Stimulated activated CD8-positive, alpha-beta memory T cell treated with anti-CD3 and anti-CD28 coated beads, Interleukin-7, amount 100 ng/mL, for 4 hours (primary cell): ENCODE results near the gene TLX1.
A peak's percentile ranks its signal among the peaks of the same experiment; 100 is the strongest.
"Not testable (repeated sequence)": the region's sequence is repeated elsewhere in the genome, so short reads cannot be mapped to it uniquely, and the experiment has no call there.

Experiments used
- DNase-seq, 2 donors: peaks; one replicate each; pipeline ENCODE4 v3.0.0-alpha.2; 2020; ENCODE audit warnings: low read depth in 2 of 2

Gene TLX1

DNA sequence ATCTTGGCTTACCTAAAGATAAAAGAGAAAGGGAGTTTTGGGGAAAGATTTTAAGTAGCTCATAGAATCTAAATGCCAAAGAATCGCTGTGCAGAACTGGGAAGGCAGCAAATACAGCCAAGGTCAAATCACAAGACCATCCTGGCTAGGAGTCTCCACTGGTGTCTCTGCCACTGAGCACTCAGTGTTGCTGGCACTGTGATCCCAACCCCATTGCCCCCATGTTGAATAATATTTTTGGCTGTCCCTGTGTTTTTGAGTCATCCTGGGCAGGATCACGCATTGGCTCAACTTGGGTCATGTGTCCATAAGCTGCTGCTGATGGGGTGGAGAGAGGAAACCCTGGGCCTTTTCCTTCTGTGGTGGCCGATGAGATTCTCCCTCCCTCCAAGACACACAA is 21.2 kb downstream of the TLX1 start:
- DNase-seq = no peak

GRCh38 chr10:101154506-101154905 is 23.4 kb downstream of the TLX1 start:
- not testable (repeated sequence) for DNase-seq

DNA sequence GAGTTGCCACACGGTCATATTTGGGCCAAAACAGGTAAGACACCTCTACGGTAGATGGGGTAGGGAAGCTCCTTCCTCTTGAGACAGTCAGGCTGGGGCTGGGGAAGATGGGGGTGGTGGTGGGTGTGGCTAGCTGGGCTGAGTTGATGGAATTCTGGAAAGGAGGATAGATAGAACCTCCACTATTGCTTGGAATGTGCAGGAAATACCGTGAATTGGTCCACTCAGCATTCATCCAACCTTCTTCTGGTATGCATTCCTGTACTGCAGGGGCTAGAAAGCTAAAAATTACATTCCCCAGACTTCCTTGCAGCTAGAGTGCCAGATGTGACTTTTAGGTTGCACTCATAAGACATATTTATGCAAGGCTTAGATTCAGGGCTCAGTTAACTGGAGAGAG is 24.8 kb downstream of the TLX1 start:
- no peak for DNase-seq

DNA sequence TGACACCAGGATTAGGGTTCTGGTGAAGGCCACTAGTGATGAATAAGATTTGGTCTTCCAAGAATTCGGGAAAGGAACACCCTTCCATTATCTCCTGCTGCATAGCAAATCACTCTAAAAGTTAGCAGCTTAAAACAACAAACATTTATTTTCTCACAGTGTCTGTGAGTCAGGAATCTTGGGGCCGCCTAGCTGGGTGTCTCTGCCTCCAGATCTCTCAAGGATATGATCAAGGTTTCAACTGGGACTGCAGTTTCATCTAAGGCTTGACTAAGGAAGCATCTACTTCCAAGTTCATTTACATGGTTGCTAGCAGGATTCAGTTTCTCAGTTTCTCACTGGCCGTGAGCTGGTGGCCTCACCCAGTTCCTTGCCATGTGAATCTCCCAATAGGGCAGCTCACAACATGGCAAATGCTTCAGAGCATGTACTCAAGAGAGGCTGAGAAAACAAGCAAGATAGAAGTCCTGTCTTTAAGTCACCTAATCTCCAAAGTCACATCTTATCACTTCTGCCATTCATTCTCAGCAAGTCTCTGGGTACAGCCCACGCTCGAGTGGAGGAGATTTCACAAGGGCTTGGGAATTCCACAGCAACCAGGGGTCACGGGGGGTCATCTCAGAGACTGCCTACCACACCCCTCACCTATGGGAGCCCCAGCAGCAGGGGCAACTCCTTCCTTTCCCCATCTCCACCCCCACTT is 26.8 kb downstream of the TLX1 start:
- DNase-seq = no peak

DNA sequence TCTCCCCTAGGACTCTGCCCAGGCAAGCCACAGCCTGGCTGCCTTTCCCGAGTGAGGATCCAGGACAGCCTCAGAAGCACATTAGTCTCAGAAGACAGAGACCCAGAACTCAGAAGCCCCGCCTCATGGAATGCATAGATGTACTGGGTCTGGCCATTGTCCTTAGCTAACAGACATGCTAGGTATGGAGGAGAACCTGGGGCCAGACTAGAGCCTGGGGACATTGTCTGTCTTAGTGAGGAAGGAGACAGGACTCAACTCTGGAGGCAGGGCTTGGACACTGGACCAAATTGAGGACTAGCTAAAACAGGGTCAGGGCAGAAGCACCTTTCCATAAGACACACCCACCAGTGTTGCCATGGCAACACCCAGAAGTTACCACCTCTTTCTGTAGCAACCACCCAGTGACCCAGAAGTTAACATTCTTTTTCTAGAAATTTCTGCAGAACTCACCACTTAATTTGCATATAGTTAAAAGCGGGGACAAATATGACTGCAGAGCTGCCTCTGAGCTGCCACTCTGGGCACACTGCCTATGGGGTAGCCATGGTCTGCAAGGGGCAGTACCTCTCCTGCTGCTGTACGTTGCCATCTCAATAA is 27.5 kb downstream of the TLX1 start:
- DNase-seq = no peak

DNA sequence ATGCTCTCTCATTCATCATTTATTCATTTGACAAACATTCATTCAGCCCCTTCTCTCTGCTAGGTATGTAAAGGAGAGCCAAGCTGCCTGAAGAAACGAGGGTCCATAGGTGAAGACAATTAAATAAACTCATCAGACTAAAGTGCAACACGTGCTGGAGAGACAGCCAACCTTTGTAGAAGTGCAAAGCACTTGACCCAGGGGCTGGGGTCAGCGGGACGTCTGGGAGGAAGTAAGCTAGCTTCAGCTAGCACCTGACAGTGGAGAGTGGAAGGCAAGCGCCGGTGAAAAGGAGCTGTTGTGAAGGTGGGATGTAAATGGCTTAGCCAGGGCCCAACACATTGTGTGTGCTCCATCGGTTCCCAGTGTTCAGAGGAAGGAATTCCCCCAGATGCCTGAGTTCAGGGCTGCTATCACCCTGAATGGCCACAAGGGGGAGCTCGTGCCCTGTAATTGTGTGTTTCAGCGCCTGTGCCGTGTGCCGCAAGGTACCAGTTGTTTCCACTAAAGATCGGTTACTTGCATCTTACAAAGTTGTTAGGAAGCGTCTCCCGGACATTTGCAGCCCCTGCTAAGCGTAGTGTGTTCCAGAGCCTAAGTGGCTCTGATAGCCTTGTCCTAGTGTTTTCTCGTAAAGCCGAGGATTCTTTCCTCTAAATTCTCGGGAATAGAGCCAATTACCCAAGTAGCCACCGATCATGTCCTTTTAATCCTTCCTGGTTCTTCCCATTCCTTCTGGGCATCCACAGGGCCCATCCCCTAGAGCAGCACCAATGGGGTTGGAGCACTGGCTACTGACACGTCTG is 30.6 kb downstream of the TLX1 start:
- peak; percentile 50 to 51 for DNase-seq

- no peak for DNase-seq
Observed at GRCh38 chr10:101162677-101163076, 31.6 kb downstream of the TLX1 start.

GRCh38 chr10:101164020-101164419 is 32.9 kb downstream of the TLX1 start:
- no peak for DNase-seq

GRCh38 chr10:101165736-101166135 is 34.6 kb downstream of the TLX1 start:
- no peak for DNase-seq

DNA sequence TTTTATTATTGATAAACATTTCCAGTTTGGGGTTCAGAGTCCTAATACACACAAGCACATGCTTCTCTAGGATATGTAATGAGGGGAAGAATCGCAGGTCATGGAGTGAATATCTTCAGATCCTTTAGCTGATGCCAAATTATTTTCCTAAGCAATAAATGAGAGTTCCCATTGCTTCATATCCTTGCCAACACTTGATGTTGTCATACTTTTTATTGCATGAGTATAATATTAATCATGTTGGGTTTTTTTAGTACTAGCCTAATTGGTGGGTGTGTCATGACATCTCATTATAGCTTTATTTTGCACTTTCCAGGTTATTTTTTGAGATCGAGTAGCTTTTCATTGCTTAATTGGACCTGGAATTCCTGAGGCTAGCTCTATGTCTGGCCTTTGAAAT is 35.3 kb downstream of the TLX1 start:
- no peak for DNase-seq

GRCh38 chr10:101172741-101173140 is 41.6 kb downstream of the TLX1 start:
- no peak for DNase-seq

GRCh38 chr10:101174319-101174718 is 43.2 kb downstream of the TLX1 start:
- no peak for DNase-seq

- DNase-seq = no peak
Observed at GRCh38 chr10:101176577-101176976, 45.5 kb downstream of the TLX1 start.

DNA sequence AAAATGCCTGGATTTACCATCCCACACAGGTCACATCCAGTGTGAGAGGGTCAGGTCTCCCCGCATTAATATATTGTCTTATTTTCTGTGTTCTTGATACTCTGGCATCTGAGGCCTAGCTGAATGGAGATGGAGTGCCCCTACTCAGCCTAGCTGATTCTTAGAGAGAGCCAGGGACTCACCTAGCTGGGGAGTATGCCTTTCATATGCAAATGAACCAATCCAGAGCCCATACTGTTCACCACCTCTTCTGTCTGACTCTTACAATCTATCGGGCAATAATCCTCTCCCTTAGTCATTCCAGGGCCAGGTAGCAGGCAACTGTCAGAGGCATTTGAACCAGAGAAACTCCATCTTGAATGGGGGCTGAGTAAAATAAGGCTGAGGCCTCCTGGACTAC is 51.8 kb downstream of the TLX1 start:
- DNase-seq = no peak

DNA sequence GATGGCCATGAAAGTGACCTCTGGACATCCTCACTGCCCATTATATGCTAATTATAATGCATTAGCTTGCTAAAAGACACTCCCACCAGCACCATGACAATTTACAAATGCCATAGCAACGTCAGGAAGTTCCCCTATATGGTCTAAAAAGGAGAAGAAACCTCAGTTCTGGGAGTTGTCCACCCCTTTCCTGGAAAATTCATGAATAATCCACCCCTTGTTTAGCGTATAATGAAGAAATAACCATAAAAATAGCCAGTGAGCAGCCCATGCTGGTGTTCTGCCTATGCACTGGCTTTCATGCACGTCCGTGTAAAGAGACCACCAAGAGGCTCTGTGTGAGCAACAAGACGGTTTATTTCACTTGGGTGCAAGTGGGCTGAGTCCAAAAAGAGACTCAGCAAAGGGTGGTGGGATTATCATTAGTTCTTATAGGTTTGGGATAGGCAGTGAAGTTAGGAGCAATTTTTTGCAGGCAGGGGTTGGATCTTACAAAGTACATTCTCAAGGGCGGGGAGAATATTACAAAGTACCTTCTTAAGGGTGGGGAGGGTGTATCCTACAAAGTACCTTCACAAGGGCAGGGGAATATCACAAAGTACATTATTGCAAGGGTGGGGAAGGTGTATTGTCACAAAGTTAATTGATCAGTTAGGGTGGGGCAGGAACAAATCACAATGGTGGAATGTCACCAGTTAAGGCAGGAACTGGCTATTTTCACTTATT is 52.5 kb downstream of the TLX1 start:
- DNase-seq = no peak
